PFSK-1 (cell line): ENCODE results near the gene SEPSECS.

Source experiments
- TAF1 ChIP-seq: IDR thresholded peaks from 2 replicates; pipeline ENCODE4 v1.6.1; 2012; ENCODE audit warnings: low read length, control low read depth, borderline replicate concordance; ENCODE audit not compliant: insufficient read depth
- TF ChIP-seq, protein P1 (sequence below), 2 experiments: IDR thresholded peaks; 2 replicates each; pipeline versions ENCODE4 v1.6.1 to v1.8.0; 2011 to 2012; ENCODE audit warnings: low read depth in 2 of 2, low read length in 2 of 2, control low read depth in 1 of 2, inconsistent platforms in 1 of 2, mild to moderate bottlenecking in 1 of 2, moderate library complexity in 1 of 2; ENCODE audit not compliant: insufficient read depth in 1 of 2

DNA sequence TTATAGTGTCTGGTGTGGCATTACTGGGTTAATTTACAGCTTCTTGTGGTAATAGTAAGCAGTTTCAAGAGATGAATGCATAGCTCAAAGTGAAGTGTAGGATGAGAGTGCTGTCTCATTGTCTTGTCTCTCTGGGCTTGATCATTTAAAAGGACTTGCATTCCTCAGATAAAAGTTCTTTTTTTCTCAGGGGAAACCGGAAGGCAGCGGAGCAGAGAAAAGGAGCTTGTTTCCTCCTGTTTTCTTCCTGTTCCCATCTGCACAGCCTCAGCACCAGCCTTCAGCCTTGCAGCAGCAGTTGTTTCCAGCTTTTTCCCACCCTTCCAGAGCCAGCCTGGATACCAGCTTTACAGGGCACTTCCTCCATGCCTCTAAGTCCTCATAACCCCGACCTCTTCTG is 68.1 kb downstream of the SEPSECS start:
- no peak for TF ChIP-seq TAF1
- TF ChIP-seq, protein P1, sequence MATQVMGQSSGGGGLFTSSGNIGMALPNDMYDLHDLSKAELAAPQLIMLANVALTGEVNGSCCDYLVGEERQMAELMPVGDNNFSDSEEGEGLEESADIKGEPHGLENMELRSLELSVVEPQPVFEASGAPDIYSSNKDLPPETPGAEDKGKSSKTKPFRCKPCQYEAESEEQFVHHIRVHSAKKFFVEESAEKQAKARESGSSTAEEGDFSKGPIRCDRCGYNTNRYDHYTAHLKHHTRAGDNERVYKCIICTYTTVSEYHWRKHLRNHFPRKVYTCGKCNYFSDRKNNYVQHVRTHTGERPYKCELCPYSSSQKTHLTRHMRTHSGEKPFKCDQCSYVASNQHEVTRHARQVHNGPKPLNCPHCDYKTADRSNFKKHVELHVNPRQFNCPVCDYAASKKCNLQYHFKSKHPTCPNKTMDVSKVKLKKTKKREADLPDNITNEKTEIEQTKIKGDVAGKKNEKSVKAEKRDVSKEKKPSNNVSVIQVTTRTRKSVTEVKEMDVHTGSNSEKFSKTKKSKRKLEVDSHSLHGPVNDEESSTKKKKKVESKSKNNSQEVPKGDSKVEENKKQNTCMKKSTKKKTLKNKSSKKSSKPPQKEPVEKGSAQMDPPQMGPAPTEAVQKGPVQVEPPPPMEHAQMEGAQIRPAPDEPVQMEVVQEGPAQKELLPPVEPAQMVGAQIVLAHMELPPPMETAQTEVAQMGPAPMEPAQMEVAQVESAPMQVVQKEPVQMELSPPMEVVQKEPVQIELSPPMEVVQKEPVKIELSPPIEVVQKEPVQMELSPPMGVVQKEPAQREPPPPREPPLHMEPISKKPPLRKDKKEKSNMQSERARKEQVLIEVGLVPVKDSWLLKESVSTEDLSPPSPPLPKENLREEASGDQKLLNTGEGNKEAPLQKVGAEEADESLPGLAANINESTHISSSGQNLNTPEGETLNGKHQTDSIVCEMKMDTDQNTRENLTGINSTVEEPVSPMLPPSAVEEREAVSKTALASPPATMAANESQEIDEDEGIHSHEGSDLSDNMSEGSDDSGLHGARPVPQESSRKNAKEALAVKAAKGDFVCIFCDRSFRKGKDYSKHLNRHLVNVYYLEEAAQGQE (IDR thresholded peaks at IDR 0.05; ENCODE audit: insufficient read depth in 1 of 2, low read depth in 2 of 2, low read length in 2 of 2), result no peak
